CD4-positive, alpha-beta T cell treated with Interleukin-2 at 100 ng/mL for 4 hours (primary cell): ENCODE results near the gene OPTN.
"Not testable (repeated sequence)": the region's sequence is repeated elsewhere in the genome, so short reads cannot be mapped to it uniquely, and the experiment has no call there.

Experiments
- DNase-seq: peaks from one replicate; pipeline ENCODE4 v3.0.0-alpha.2; 2020; ENCODE audit warnings: low spot score

The OPTN gene

DNA sequence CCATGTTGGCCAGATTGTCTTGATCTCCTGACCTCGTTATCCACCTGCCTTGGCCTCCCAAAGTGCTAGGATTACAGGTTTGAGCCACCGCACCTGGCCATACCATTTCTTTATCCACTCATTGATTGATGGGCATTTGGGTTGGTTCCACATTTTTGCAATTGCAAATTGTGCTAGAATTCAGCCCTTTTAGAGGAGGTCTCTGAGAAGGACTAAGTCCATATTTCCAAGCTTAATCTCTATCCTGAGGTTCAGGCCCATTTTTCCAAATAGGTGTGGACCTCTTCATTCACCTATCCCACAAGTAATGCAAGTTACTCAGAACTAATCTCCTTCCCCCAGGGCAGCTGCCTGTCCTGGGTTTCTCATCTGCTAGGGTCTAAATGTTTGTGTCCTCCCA is 9.7 kb upstream of the OPTN start:
- DNase-seq = no peak

GRCh38 chr10:13091801-13092200 is 8.2 kb upstream of the OPTN start:
- DNase-seq = no peak

GRCh38 chr10:13092291-13093102 is 7.5 kb upstream of the OPTN start:
- no peak for DNase-seq

DNA sequence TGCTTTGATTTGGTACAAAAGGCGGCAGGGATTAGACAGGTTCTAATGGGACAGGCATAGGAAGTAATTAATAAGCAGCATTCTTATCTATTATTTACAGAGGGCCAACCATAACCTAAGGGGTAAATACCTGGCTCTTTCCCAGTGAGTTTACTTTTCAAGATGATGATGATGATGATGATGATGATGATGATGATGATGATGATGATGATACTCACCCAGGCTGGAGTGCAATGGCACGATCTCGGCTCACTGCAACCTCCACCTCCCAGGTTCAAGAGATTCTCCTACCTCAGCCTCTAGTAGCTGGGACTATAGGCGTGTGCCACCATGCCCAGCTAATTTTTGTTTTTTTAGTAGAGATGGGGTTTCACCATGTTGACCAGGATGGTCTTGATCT is 5.9 kb upstream of the OPTN start:
- not testable (repeated sequence) for DNase-seq

DNA sequence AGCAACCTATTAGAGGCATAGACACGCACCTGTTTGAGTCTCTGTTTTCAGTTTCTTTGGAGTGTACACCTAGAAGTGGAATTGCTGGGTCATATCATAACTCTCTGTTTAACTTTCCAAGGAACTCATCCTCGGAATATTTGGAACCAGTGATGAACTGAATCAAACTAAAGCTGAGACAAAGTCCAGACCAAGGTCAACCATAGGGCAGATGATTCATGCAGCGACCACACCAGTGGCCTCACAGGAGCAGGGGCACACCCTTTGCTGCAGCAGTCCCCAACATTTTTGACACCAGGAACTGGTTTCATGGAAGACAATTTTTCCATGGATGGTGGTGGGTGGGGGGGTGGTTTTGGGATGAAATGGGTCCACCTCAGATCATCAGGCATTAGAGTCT is 4.9 kb upstream of the OPTN start:
- DNase-seq = no peak

DNA sequence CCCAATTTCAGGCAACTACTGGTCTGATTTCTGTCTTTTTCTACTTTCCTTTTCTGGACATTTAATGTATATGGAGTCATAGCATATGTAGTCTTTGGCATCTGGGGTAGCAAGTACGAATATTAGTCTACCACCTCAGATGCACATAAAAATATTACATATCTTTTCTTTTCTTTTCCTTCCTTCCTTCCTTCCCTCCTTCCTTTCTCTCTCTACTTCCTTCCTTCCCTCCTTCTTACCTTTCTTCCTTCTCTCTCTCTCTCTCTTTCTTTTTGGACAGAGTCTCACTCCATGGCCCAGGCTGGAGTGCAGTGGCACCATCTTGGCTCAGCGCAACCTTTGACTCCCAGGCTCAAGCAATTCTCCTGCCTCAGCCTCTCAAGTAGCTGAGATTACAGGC is 4.0 kb upstream of the OPTN start:
- DNase-seq = no peak

GRCh38 chr10:13099144-13099665 is 758 bp upstream of the OPTN start:
- peak; percentile 66 for DNase-seq

DNA sequence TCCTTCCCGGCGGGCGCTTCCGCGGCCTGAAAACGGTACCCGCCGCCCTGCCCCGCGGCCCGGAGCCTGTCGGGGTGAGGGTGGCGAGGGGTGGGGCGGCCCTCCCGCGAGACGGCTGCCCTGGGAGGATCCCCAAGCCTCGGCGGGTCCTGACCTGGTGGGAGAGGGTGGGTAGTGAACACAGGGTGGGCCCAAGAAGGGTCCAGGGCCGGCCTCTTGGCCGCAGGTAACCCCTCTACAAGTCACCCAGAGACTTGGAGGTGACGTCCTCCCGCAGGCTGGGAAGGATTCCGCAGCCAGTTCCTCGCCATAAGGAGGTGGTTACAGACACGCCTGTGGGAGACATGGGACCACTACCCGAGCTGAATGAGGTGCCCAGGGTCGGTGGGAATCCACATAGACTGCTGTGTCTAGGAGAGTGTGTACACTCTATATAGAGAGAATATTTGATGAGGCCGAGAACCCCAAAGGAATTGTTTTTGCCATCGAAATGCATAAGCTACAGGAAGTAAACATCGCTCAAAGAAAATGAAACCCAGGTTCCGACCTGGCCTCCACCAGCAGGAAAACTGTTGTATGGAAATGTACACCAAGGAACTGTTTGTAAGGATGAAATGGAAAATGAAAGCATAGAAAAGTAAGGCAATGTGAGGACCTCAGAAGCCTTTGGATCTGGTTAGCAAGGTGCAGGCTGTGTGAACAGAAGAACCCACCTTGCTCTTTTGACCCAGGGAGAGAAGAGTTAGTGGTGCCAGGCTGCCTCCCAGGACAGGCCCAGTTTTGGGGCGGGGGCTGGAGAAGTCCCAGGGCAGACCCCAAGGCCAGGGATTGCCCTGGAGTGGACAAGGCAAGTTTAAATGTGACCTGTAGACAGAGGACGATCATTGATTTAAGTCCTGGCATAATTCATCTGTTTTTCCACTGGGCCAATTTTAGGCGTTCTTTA is 659 bp downstream of the OPTN start:
- DNase-seq = peak; percentile 18

DNA sequence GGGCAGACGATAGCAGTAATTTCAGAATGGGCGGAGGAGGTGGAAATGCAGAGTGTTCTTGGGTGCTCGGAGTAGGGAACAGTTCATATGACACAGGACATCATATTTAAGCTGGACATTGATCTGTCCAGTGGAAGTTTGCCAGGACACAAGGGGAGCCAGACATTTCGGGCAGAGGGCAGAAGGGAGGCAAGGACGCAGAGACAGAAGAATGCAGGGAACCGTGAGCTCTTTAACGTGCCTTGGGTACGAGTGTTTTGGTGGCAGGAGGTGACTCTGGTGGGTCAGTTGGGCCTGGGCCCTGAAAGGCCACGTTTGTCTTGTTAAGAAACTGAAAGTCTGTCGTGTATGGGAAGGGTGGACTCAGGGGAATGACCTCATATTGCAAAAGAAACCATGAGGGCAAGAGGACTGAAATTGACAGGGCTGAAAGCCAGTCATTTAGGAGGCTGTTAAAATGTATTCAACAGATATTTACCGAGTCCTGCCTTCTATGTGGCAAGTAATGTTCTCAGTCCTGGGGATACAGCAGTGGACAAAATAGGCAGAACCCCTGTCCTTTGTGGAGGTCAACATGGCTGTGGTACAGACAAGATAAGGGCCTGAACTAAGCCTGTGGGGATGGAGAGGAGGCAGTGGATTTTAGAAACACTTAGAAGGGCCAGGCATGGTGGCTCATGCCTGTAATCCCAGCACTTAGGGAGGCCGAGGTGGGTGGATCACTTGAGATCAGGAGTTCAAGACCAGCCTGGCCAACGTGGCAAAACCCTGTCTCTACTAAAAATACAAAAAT is 2.2 kb downstream of the OPTN start:
- no peak for DNase-seq

DNA sequence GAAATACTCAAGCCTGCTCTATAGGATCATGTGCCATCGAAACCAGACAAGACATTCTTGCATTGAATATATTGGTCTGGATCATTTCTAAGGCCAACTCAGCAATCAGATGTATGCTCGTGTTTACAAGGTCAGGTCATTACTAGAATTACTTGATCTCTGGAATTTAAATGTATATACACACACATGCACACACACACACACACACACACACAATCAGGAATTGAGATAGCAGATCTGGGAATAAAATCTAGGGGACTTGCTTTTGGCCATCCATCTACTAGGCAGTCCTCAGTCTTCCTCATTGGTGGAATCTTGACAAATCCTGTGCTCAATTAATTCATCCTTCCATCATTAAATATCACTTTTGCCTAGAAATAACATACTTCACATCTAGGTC is 3.6 kb downstream of the OPTN start:
- DNase-seq = no peak

DNA sequence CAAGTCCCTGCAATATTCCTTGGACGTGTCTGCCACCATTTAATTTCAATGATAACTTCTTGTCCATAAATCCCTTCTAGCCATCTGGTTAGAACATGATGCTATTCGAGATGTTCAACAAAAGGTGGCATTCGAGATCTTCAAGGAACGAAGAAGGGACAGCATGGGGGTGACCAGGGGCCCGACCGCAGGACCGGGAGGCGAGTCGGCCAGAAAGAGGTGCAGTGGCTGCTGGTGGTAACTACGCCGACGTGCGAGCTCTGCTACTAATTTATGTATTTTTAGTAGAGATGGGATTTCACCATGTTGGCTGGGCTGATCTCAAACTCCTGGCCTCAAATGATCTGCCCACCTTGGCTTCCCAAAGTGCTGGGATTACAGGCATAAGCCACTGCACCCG is 4.7 kb downstream of the OPTN start:
- DNase-seq = no peak

GRCh38 chr10:13105184-13105583 is 5.2 kb downstream of the OPTN start:
- peak; percentile 66 for DNase-seq

- peak; percentile 14 for DNase-seq
Observed at GRCh38 chr10:13106387-13107045, 6.6 kb downstream of the OPTN start.

GRCh38 chr10:13110908-13111307 is 10.9 kb downstream of the OPTN start:
- no peak for DNase-seq

GRCh38 chr10:13113544-13113943 is 13.6 kb downstream of the OPTN start:
- no peak for DNase-seq

GRCh38 chr10:13115832-13116803 is 16.2 kb downstream of the OPTN start:
- DNase-seq = peak; percentile 31

DNA sequence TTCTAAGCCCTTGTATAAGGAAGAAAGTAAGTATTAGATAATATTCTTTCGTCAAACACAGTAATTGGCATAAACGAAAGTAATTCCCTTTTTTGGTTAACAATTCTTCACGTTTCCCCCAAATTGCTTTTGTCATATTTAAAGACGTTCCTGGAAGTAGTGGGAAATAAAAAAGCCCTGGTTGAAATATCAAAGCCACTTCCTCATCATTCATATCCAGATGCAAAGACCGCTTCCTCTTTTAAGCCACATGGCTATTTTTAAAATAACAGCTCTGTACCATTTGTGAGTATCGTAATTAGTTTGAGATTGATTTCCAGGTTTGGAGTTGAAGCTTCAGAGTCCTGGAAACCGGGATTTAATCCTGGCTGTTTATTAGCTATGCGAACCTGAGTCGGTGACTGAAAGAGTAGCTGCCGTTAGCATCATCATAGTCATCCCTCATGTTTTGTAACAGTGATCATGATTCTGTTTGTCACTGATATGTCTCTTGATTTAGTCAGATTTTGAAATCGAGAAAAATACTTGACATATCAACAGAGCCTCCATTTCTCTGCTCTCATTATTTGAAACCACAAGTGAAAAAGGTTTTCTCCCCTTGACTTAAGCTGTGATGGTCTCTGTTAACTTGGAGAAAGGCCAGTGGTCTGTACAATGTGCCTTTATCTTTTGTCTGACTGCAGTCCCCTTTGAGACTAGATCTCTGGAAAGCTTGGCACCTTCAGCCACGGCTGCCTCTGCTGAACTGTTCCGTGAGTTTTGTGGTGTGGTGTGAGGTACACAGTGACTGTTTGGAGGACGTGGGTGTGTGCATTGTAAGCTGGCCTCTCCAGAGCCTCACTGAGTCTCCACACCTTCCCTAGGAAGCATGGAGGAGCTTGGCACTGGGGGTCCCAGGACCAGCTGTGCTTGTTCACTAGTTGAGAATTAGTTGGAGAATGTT is 18.1 kb downstream of the OPTN start:
- no peak for DNase-seq

- DNase-seq = no peak
Observed at GRCh38 chr10:13118784-13119410, 18.9 kb downstream of the OPTN start.
